HG02981 (cell line): Measurements from ENCODE around the gene SDC4.

Source experiments
- ATAC-seq: cut with Tn5 transposase; IDR thresholded peaks from one replicate; pipeline ENCODE4 v1.9.1; 2021; ENCODE audit warnings: mild to moderate bottlenecking, moderate library complexity; ENCODE audit not compliant: unreplicated experiment

Gene SDC4

DNA sequence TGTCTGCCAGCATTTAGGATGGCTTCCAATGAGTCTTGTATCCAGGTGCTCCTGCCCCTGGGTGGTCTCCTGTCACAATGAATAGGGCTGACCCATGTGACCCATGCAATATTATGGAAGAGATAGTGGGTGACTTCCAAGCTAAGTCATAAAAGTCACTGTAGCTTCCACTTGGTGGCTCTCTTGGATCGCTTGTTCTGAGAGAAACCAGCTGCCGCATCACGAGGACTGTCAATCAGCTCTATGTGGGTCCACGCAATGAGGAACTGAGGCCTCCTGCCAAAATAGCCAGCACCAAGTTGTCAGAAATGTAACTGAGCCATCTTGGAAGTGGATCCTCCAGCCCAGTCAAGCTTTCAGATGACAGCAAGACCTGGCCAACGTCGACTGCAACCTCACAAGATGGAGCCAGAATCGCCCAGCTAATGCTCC lies 25.3 kb downstream of the SDC4 start:
- ATAC-seq = no peak

DNA sequence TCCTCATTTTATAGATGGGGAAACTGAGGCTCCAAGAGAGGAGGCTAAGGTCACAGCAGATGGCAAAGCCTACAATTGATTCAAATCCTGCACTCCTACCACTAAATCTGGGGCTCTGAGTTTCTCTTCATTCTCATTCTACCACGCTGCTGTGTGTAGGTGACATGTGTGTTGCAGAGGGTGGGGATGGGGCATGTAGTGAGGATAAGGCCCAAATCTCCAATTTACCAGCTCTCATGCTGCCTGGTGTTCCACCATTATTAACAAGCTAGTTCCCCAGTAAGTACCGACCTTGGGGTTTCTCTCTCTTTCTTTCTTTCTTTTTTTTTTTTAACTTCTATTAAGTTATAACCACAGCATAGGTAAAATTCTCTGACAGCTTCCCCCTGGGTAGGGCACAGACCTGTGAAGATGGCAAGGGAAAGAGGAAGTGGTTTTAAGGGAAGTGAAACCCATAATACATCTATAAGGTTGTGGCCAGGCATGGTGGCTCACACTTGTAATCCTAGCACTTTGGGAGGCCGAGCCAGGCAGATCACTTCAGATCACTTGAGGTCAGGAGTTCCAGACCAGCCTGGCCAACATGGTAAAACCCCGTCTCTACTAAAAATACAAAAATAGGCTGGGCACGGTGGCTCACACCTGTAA lies 27.2 kb downstream of the SDC4 start:
- ATAC-seq = peak; percentile 70

DNA sequence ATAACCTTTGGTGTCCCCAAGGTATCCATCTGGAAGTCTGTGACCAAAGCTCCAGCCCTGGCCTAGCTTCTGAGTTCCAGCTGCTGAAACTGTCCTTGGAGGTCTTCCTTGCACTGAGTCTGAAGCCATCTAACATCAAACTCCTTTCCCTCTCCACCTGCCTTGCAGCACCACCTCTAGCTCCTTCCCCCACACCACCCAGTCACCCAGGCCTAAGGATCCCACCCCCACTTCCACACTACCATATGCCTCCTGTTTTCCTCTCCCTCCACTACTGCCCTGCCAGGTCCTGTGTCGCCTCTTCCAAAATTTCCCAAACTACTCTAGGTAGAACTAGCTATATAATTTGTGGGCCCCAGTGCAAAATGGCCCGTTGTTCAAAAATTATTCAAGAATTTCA lies 29.3 kb downstream of the SDC4 start:
- no peak for ATAC-seq

DNA sequence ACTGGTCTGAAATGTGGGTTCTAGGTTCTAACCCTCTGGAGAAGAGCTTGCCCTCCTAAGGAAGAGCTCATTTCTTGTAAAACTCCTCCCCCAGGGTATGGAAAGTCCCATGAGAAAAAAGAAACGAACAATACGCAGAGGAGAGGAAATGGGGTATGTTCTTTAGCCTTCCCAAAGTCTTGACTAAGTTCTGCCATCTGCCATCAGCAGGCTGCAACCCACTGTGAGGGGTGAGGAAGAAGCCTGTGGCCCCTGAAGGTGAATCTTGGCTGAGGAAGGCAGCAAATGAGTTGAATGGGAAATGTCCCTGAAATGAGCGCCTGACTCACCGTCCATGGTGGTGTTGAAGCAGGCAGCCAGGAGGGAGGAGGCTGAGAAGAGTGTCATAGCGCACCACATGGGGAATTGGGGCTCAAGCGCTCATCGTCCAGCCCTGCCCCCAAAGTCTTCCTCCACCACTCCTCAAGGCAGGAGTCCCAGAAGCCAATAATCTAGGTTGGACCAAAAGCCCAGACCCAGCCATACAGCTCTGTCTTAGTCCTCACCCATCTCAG lies 29.8 kb downstream of the SDC4 start:
- no peak for ATAC-seq

DNA sequence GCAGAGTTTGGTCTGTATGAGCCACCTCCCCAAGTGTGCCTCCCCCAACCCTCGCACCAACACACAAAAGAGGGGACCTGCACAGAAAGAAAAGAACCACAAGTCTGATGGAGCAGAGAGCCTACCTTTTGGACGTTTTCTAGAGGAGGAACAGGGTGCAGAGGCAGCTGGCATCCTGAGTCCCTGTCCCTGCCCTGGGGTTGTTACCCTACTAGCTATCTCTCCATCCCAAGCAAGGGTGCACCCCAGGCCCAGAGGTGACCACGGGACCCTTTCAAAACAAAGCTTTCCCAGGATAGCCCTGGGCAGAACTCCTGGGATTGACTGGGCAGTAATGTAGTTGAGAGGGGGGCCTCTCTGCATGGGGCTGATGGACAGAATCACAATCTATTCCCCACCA lies 30.4 kb downstream of the SDC4 start:
- no peak for ATAC-seq

DNA sequence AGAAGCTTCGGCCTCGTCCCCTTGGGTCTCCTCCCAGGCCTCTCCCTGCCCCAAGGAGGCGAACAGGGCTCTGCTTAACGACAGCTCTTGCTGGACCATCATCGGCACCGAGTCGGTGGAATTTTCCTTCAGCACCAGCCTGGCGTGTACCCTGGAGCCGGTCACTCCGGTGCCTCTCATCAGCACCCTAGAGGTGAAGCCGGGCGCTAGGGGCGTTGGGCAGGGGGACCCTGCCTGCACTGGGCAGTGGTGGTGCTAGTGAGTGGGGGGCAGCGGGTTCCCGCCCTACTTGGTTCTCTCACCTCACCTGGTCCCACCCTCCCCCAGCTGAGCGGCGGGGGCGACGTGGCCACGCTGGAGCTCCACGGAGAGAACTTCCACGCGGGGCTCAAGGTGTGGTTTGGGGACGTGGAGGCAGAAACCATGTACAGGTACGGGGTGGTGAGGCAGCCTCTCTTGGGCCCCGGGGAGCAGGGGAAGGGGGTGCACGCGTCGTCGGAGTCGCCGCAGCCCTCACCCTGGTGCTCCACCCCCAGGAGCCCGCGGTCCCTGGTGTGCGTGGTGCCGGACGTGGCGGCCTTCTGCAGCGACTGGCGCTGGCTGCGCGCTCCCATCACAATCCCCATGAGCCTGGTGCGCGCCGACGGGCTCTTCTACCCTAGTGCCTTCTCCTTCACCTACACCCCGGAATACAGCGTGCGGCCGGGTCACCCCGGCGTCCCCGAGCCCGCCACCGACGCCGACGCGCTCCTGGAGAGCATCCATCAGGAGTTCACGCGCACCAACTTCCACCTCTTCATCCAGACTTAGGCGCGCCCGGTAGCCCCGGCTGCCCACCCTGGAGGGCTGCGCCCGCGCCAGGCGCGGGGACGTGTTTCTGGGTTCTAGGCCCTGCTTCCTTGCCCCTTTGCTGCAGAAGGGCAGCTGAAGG lies 31.8 kb downstream of the SDC4 start:
- ATAC-seq = no peak

DNA sequence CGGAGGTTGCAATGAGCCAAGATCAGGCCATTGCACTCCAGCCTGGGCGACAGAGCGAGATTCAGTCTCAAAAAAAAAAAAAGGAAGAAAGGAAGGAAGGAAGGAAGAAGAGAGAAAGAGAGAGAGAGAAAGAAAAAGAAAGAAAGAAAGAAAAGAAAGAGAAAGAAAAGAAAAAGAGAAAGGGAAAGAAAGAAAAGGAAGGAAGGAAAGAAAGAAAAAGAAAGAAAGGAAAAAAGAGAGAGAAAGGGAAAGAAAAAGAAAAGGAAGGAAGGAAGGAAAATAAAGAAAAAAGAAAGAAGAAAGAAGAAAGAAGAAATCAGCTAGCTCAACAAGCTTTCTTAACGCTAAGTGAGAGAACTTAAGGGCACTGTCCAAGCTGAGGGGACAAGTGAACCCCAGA lies 32.6 kb downstream of the SDC4 start:
- ATAC-seq = no peak

DNA sequence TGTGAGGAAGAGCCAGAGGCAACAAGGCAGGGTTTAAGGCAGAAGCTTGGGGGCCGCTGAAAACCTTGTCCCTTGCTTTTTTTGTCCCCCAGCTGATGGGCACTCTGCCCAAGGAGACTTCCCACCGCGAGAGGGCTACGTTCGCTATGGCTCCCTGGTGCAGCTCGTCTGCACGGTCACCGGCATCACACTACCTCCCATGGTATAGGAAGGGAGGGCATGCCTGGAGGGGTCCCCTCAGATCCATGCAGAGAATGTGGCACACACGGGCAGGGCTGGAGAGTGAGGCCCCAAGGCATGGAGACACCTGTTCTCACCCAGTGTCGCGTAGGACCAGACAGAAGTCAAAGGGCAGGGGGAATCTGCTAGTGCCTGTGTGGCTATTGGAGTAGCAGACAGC lies 34.3 kb downstream of the SDC4 start:
- ATAC-seq = no peak

DNA sequence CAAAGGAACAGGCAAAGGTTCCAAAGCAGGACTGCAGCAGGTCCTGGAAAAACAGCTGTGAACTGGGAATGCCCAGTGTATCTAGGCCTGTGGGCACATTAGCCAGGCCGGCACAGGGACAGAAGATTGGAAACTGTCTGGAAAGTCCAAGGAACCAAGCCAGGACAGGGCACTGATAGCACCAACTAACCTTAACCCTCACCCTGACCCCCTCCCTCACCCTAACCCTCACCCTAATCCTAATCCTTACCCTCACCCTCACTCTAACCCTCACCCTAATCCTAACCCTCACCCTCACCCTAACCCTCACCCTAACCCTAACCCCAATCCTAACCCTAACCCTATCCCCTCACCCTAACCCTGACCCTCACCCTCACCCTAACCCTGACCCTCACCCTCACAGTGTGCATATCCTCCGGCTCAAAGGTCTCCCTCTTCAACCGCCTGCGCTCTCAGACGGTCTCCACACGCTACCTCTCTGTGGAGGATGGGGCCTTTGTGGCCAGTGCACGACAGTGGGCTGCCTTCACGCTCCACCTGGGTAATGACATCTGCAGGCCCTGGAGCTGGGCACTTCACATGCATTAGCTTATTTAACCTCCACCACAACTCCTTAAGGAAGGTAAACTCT lies 35.0 kb downstream of the SDC4 start:
- ATAC-seq = no peak

DNA sequence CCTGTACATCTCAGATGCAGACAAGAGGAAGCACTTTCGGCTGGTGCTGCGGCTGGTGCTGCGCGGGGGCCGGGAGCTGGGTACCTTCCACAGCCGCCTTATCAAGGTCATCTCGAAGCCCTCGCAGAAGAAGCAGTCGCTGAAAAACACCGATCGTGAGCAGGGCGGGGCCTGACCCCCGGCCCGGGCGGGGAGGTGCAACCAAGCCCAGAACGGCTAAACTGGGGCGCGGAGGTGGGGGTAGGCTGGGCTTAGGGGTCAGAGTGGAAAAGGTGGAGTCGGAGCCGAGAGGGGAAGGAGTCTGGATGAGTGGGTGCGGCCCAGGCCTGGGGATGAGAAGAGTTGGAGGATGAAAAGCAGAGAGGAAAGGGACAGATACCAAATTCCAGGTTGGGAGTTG lies 36.0 kb downstream of the SDC4 start:
- no peak for ATAC-seq

DNA sequence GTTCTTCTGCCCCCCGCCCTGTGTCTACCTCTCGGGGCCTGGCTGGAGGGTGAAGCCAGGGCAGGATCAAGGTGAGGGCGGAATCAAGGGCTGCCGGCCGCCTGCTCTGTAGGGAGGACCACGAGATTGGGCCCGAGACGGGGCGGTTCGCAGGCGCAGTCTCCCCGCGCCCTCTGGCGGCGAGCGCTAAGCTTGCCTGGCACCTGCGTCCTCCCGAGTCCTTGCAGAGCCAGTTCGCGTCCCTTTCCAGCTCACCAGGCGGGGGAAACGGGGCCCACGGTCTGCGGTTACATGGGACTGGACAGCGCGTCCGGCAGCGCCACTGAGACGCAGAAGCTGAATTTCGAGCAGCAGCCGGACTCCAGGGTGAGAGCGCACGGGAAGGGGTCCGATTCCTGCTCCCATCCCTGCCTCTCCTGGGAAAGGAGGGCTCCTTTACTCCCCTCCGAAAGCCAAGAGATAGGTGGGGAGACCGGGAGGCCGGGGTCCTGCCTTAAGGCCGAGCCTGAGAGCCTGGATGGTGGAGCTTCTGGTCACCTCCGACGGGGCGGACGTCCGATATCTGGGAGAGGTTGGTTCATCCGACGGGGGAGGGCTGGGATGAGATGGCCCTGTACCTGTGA lies 36.5 kb downstream of the SDC4 start:
- no peak for ATAC-seq

DNA sequence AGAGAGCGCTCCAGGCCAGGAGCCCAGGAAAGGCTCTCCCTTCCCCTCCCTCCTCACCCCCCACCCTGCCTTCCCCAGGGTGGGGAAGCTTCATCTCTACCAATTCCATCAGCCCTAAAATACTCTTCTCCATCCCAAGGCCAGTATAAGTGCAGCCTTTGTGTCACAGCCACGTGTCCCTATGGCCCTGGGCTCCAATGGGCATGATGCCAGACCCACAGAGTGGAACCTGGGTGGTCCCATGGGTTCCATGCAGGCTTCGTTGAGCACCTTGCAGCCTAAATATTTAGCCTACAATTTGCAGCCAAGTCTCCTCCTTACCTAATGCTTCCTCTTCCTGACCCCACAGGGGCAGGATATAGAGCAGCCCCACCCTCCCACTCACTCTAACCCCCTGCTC lies 39.1 kb downstream of the SDC4 start:
- ATAC-seq = no peak

DNA sequence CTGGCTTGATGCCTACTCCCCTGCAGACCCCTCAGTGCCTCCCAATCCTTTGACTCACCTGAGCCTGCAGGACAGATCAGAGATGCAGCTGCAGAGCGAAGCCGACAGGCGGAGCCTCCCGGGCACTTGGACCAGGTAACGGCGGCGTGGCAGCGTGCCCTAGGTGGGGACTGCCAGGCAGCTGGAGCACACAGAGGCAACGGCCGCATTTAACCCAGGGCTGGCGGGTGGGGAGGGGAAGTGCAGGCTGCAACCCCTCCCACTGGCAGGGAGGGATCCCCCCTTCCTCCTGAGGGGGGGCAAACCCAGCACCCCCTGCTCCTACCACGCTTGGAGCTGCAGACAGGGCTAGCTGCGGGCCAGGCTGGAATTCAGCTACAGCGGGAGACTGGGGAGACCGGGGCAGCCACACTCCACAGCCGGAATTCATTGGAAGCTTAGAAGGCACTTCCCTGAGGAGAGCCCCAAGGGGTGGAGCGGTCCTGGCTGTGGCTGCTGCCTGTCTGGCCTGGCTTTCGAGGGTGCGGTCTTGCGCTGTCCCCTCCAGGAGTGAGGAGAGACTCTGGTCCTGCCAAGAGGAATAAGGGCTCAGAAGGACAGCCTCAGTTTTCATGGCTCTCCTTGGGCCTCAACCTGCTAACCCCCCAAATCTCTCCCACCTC lies 40.0 kb downstream of the SDC4 start, which contains the start of gene MATN4:
MATN4 (minus strand) TSS at position 183 of the 662 bp plus-strand sequence. CDS start 2,717 bp downstream, outside the sequence.
- no peak for ATAC-seq

DNA sequence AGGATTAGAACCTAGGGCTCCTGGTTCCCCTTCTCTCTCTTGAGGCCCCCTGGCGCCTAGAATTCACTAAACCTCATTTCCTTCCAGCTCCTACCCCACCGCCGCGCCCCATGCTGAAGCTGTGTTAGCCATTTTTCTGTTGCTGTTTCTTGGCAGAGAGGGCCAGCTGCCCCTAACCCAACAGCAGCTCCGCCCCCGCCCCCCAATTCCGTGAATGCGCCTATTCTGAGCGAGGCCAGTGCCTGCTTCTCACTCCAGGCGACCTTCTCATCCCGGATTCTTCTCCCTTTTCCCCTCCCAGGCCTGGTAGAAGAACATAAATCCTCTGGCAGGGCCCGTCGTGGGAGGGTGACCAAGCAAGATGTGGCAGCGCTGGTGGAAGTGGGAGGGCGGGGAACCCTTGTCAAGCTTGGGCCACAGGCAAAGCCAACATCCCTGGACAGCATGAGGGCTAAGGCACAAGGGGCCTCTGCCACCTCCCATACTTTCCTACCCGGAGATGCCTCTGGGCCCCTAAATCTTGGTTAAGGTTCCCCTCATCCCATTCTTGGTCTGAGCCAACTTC lies 41.1 kb downstream of the SDC4 start:
- ATAC-seq = no peak

DNA sequence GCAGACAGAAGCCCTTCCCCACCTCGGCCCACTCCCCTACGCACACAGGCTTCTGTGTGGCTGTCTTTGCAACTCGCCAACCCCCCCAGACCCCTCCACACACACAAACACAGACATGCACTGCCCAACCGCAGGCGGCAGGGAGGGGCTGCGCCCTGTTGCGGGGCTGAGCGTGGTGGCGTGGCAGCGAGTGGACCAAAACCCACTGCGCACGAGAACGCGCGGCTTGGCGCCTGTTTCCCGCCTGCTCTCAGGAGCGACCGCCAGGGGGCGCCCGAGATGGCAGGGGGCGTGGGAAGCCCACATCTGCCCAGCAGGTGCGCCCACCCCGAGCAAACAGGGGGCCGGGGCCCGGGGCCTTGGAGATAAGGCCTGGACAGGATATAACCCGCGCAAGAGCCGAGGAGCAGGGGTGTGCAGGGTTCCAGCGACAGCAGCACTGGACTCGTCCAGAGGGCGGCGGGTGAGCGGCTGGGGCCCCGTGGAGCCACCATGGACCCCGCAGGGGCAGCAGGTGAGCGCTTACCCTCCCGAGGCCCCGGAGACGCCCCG lies 41.7 kb downstream of the SDC4 start, which contains the start of gene RBPJL:
RBPJL (plus strand) TSS at position 410 of the 552 bp plus-strand sequence; CDS start at position 493, 83 bp downstream.
- no peak for ATAC-seq

DNA sequence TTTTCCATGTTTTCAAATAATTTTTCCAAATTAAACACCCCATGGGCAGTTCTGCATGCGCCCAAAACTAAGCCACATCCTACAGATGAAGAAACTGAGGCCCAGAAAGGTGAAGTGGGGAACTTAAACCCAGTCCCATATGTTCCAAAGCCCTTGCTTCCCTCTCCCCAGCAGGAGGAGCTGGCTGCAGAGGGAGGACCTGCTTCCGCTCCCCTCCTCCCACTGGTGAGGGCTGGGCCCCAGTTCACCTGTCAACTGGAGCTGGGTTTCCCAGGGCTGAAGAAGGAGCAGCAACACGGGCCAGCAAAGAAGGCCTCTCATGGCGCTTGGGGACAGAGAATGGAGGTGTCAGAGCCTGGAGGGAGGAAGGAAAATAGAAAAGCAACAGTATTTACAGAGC lies 43.0 kb downstream of the SDC4 start:
- ATAC-seq = no peak

DNA sequence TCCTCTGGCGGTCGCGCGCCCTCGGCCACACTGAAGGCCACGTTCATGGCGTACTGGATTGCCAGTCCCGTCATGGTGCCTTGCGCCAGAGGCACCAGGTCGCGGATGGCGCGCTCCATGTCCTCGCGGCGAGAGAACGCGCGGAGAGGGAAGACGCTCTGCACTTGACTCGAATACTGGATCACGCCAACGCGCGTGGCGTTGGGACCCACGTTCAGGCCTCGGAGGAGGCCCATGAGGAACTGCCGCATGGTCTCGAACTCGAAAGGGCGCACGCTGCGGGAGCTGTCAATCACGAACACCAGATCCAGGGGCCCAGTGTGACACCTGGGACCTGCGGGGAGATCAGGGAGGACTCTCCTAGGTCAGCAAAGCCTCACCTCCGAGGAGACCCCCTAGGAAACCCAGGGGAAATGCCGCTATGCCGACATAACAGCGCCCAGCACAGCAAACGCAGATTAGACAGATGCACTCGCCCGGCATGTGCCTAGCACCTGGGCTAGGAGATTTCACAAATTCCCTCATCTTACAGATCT lies 43.7 kb downstream of the SDC4 start:
- ATAC-seq = no peak

DNA sequence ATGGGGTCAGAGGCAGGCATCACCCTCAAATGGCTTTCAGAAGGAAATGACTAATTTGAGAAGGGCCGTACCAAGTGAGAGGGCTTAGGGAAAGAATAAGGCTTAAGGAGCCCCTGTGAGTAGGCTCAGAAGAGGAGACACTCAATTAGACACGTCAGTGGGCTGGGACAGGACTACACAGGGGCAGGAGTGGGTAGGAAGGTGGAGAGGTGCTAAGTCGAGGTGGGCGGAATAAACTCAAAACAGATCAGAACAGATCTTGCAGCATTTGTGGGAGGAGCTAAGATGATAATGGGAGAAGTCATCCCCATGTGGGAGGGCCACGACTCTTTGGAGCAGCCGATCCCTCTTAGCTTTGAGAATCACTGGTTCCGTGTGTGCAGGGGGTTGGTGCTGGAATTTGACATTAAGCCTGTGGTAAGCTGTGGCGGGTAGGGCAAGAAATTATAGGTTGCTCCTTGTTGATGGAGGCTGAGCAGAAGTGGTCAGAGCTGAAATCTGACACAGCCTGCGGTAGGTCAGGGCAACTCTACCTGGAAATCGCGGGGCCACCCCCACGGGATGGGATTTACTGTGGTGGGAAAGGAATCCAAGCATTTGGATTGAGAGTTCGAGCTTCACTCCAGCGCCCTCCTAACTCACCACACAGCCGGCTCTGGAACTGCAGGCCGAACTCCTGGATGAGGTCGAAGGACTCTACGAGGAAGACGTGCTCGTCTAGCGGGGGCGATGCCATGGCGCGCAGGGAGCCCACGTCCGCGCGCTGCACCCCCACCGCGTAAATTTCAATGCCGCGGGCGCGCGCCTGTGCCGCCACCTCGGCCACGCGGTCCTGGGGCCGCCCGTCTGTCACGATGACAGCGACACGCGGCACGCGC lies 44.4 kb downstream of the SDC4 start:
- no peak for ATAC-seq
